Kidney (tissue), 14 donors: ENCODE measurements around the gene ADRA2C. TPM values are rescaled to one million over a fixed set of nuclear protein-coding genes. Genes with fewer than 3 reads are reported as not detected.

ENCODE experiments used
- DNase-seq, 5 donors: peaks; one replicate each; pipeline ENCODE4 v3.0.0-alpha.2; 2013 to 2020
- FAIRE-seq: peaks from 2 replicates; lab custom pipeline; 2012; peaks lifted over from hg19 to GRCh38; lab: Jason Lieb, UNC
- H3K27ac ChIP-seq, 2 donors: one replicate each; pipeline ENCODE4 v1.7.0; 2013; ENCODE audit warnings: low read depth in 2 of 2, low read length in 2 of 2, inconsistent platforms in 1 of 2
- H3K27me3 ChIP-seq: one replicate; pipeline ENCODE4 v1.7.1; 2013; ENCODE audit warnings: low read length, inconsistent platforms; ENCODE audit not compliant: control insufficient read depth, insufficient read depth
- H3K36me3 ChIP-seq, 3 donors: one replicate each; pipeline versions ENCODE4 v1.7.0 to v1.7.1; 2013; ENCODE audit warnings: low read length in 3 of 3, control low read depth in 1 of 3, inconsistent platforms in 1 of 3; ENCODE audit not compliant: insufficient read depth in 3 of 3, control insufficient read depth in 2 of 3
- H3K4me1 ChIP-seq, 3 donors: one replicate each; pipeline versions ENCODE4 v1.7.0 to v1.7.1; 2013; ENCODE audit warnings: low read length in 3 of 3, inconsistent platforms in 1 of 3, low read depth in 1 of 3; ENCODE audit not compliant: control insufficient read depth in 2 of 3, insufficient read depth in 2 of 3
- H3K4me3 ChIP-seq, 3 donors: one replicate each; pipeline versions ENCODE4 v1.7.0 to v1.8.1; 2013; ENCODE audit warnings: low read length in 3 of 3, control low read depth in 1 of 3, inconsistent platforms in 1 of 3
- H3K9ac ChIP-seq, 3 donors: one replicate each; pipeline versions ENCODE4 v1.7.0 to v1.7.1; 2013; ENCODE audit warnings: low read length in 3 of 3, control low read depth in 1 of 3, inconsistent platforms in 1 of 3
- H3K9me3 ChIP-seq, 3 donors: one replicate each; pipeline versions ENCODE4 v1.7.0 to v1.7.1; 2013; ENCODE audit warnings: low read length in 3 of 3, control low read depth in 1 of 3, inconsistent platforms in 1 of 3; ENCODE audit not compliant: control insufficient read depth in 2 of 3, insufficient read depth in 1 of 3
- intact Hi-C: fragments of 100-400 bp; cut with DNase I; formaldehyde crosslinking; loops from one replicate; pipeline ENCODE4 v1.11.1; 2022
- polyA plus RNA-seq: library from polyadenylated mRNA; stranded (reverse); fragments of 350-450 nt; fragmentation: Illumina TruSeq; extraction: RNeasy Lipid Tissue Mini Kit (QIAGEN cat#74804); gene quantifications from one replicate; pipeline ENCODE4 v1.2.3, GENCODE V29; 2014; ENCODE audit warnings: low read depth, low replicate concordance; ENCODE audit not compliant: insufficient read depth
- total RNA-seq: library from RNA; stranded (reverse); fragmentation: NEBNext Ultra II Directional; extraction: Animal tissue kit (Norgen Biotek cat#: 25700); gene quantifications from one replicate; pipeline ENCODE4 v1.2.1, GENCODE V29; 2021
- TF ChIP-seq, protein P1 (sequence below): IDR thresholded peaks from 3 replicates; pipeline ENCODE4 v1.5.1; 2012; ENCODE audit warnings: mild to moderate bottlenecking, moderate library complexity, borderline replicate concordance; ENCODE audit not compliant: insufficient read depth; ENCODE audit errors: extremely low read depth
- donor health status: control.
- donor health status: control.
- donor health status: control.
- donor health status: control.
- donor health status: control.
- donor health status: DM: yes; HTN: yes; CAD: no.
- donor health status: Normal renal cell carcinoma (clear cell type).

The ADRA2C gene
- total and polyA plus RNA-seq, 2 donors from 2014 or later, result 21.9 to 36.2 TPM

GRCh38 chr4:3722446-3723231 is 43.5 kb upstream of the ADRA2C start:
- Histone ChIP-seq H3K4me3 (no peak overlapping the region), H3K27ac (no peak overlapping the region), H3K36me3 (no peaks in the 10 kb centered on the region), H3K27me3 (peaks cover 5% of the 10 kb centered on the region), H3K4me1 (peaks cover 0 to 8% (median 0%) of the 10 kb centered on the region in 3 donors), H3K9me3 (peaks cover 0 to 6% (median 0%) of the 10 kb centered on the region in 3 donors), H3K9ac (no peak overlapping the region)
- TF ChIP-seq, protein P1, sequence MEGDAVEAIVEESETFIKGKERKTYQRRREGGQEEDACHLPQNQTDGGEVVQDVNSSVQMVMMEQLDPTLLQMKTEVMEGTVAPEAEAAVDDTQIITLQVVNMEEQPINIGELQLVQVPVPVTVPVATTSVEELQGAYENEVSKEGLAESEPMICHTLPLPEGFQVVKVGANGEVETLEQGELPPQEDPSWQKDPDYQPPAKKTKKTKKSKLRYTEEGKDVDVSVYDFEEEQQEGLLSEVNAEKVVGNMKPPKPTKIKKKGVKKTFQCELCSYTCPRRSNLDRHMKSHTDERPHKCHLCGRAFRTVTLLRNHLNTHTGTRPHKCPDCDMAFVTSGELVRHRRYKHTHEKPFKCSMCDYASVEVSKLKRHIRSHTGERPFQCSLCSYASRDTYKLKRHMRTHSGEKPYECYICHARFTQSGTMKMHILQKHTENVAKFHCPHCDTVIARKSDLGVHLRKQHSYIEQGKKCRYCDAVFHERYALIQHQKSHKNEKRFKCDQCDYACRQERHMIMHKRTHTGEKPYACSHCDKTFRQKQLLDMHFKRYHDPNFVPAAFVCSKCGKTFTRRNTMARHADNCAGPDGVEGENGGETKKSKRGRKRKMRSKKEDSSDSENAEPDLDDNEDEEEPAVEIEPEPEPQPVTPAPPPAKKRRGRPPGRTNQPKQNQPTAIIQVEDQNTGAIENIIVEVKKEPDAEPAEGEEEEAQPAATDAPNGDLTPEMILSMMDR, result no peak
- no peak for DNase-seq
- FAIRE-seq, result no peak
- intact Hi-C loops, result no loop called here

- no peak for DNase-seq
- H3K9me3 ChIP-seq, result peaks cover 0 to 4% (median 0%) of the 10 kb centered on the region in 3 donors
- H3K4me1 ChIP-seq, result peaks cover 0 to 8% (median 0%) of the 10 kb centered on the region in 3 donors
- intact Hi-C loops, result no loop called here
- H3K36me3 ChIP-seq, result no peaks in the 10 kb centered on the region
- H3K27me3 ChIP-seq, result peaks cover 5% of the 10 kb centered on the region
- no peak for FAIRE-seq
- TF ChIP-seq, protein P1, result no peak
- H3K9ac ChIP-seq, result no peak overlapping the region
- no peak overlapping the region for H3K4me3 ChIP-seq
- no peak overlapping the region for H3K27ac ChIP-seq
These were observed 42.9 kb upstream of the ADRA2C start for GRCh38 chr4:3723232-3723642.

GRCh38 chr4:3724319-3725231 is 41.6 kb upstream of the ADRA2C start:
- no peak for FAIRE-seq
- H3K4me1 ChIP-seq, result peaks cover 0 to 8% (median 0%) of the 10 kb centered on the region in 3 donors
- peaks cover 5% of the 10 kb centered on the region for H3K27me3 ChIP-seq
- peak in 4 of 5 donors; percentile 58 to 70 (median 64) for DNase-seq
- no peak overlapping the region for H3K9ac ChIP-seq
- H3K9me3 ChIP-seq, result no peaks in the 10 kb centered on the region
- no peak overlapping the region for H3K4me3 ChIP-seq
- H3K27ac ChIP-seq, result no peak overlapping the region
- TF ChIP-seq, protein P1, result no peak
- H3K36me3 ChIP-seq, result no peaks in the 10 kb centered on the region
- intact Hi-C loops, result no loop called here
